ENCODE measurements around the gene MRPL43.
A peak's percentile ranks its signal among the peaks of the same experiment; 100 is the strongest.

The MRPL43 gene

DNA sequence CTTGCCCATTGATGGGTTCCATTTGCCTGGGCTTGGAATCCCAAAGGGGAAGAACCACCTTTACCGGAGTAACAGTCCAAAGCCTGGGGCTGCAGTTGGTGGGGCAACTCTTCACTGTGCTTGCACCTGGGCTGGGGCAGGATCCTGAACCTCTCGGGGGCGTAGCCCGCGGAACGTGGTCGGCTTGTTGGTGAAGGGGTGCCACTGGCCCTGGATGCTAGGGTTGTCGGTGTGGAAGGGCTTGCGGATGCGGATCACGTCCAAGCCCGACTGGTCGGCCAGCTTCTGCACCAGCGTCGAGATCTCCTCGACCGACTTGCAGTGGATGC lies 710 bp downstream of the MRPL43 start:
- peak overlapping the region; percentile 99 for H3K4me3 ChIP-seq (ENCODE audit: insufficient read depth, low read length, poor library complexity, severe bottlenecking)
- no peaks in the 10 kb centered on the region; the same call in 1 of the 2 replicates for H3F3A ChIP-seq (ENCODE audit: insufficient read depth)
- no peaks in the 10 kb centered on the region for H3K9me2 ChIP-seq (replicated peaks; ENCODE audit: insufficient read depth, low read length)
- no peaks in the 10 kb centered on the region for H3K27me3 ChIP-seq (ENCODE audit: low read length)
- peak overlapping the region; percentile 92 for H3K4me2 ChIP-seq (ENCODE audit: low read depth, low read length, poor library complexity, severe bottlenecking)
- no peaks in the 10 kb centered on the region for H3K9me3 ChIP-seq (ENCODE audit: insufficient read depth, low read length)
- H3K36me3 ChIP-seq (ENCODE audit: low read length): no peaks in the 10 kb centered on the region
- peak overlapping the region; percentile 77 for H3K9ac ChIP-seq (ENCODE audit: low read length)
- H2AFZ ChIP-seq (ENCODE audit: low read depth, low read length, severe bottlenecking): peak overlapping the region; percentile 88
- H4K20me1 ChIP-seq (ENCODE audit: low read depth, low read length): no peaks in the 10 kb centered on the region
- H3K27ac ChIP-seq (ENCODE audit: low read depth, low read length): no peak overlapping the region
- peaks cover 44% of the 10 kb centered on the region for H3K79me2 ChIP-seq (ENCODE audit: insufficient read depth, low read length)
- TF ChIP-seq, protein P1, sequence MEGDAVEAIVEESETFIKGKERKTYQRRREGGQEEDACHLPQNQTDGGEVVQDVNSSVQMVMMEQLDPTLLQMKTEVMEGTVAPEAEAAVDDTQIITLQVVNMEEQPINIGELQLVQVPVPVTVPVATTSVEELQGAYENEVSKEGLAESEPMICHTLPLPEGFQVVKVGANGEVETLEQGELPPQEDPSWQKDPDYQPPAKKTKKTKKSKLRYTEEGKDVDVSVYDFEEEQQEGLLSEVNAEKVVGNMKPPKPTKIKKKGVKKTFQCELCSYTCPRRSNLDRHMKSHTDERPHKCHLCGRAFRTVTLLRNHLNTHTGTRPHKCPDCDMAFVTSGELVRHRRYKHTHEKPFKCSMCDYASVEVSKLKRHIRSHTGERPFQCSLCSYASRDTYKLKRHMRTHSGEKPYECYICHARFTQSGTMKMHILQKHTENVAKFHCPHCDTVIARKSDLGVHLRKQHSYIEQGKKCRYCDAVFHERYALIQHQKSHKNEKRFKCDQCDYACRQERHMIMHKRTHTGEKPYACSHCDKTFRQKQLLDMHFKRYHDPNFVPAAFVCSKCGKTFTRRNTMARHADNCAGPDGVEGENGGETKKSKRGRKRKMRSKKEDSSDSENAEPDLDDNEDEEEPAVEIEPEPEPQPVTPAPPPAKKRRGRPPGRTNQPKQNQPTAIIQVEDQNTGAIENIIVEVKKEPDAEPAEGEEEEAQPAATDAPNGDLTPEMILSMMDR (IDR thresholded peaks at IDR 0.05; ENCODE audit: insufficient read depth, low read length, poor library complexity, severe bottlenecking): no peak
- no peak for TF ChIP-seq EZH2phosphoT487 (conservative IDR thresholded peaks at IDR 0.05; ENCODE audit: low read length)

- H3F3A ChIP-seq (ENCODE audit: insufficient read depth): no peaks in the 10 kb centered on the region; the same call in 1 of the 2 replicates
- TF ChIP-seq EZH2phosphoT487 (conservative IDR thresholded peaks at IDR 0.05; ENCODE audit: low read length): no peak
- TF ChIP-seq, protein P1 (IDR thresholded peaks at IDR 0.05; ENCODE audit: insufficient read depth, low read length, poor library complexity, severe bottlenecking): no peak
- no peak overlapping the region for H2AFZ ChIP-seq (ENCODE audit: low read depth, low read length, severe bottlenecking)
- H3K9me3 ChIP-seq (ENCODE audit: insufficient read depth, low read length): no peaks in the 10 kb centered on the region
- H3K27me3 ChIP-seq (ENCODE audit: low read length): no peaks in the 10 kb centered on the region
- H3K4me2 ChIP-seq (ENCODE audit: low read depth, low read length, poor library complexity, severe bottlenecking): no peak overlapping the region
- H3K79me2 ChIP-seq (ENCODE audit: insufficient read depth, low read length): peaks cover 42% of the 10 kb centered on the region
- H3K36me3 ChIP-seq (ENCODE audit: low read length): no peaks in the 10 kb centered on the region
- no peak overlapping the region for H3K9ac ChIP-seq (ENCODE audit: low read length)
- no peaks in the 10 kb centered on the region for H4K20me1 ChIP-seq (ENCODE audit: low read depth, low read length)
- H3K27ac ChIP-seq (ENCODE audit: low read depth, low read length): no peak overlapping the region
- no peaks in the 10 kb centered on the region for H3K9me2 ChIP-seq (replicated peaks; ENCODE audit: insufficient read depth, low read length)
- no peak overlapping the region for H3K4me3 ChIP-seq (ENCODE audit: insufficient read depth, low read length, poor library complexity, severe bottlenecking)
Measured at GRCh38 chr10:100985336-100985735, 2.0 kb downstream of the MRPL43 start.

- H3K4me3 ChIP-seq (ENCODE audit: insufficient read depth, low read length, poor library complexity, severe bottlenecking): no peak overlapping the region
- no peaks in the 10 kb centered on the region for H3K9me2 ChIP-seq (replicated peaks; ENCODE audit: insufficient read depth, low read length)
- no peak overlapping the region for H3K27ac ChIP-seq (ENCODE audit: low read depth, low read length)
- H3K4me2 ChIP-seq (ENCODE audit: low read depth, low read length, poor library complexity, severe bottlenecking): no peak overlapping the region
- H3K79me2 ChIP-seq (ENCODE audit: insufficient read depth, low read length): peaks cover 36% of the 10 kb centered on the region
- H3K36me3 ChIP-seq (ENCODE audit: low read length): no peaks in the 10 kb centered on the region
- no peaks in the 10 kb centered on the region for H4K20me1 ChIP-seq (ENCODE audit: low read depth, low read length)
- H3K27me3 ChIP-seq (ENCODE audit: low read length): no peaks in the 10 kb centered on the region
- no peak overlapping the region for H2AFZ ChIP-seq (ENCODE audit: low read depth, low read length, severe bottlenecking)
- H3K9me3 ChIP-seq (ENCODE audit: insufficient read depth, low read length): no peaks in the 10 kb centered on the region
- no peak for TF ChIP-seq EZH2phosphoT487 (conservative IDR thresholded peaks at IDR 0.05; ENCODE audit: low read length)
- TF ChIP-seq, protein P1 (IDR thresholded peaks at IDR 0.05; ENCODE audit: insufficient read depth, low read length, poor library complexity, severe bottlenecking): no peak
- H3K9ac ChIP-seq (ENCODE audit: low read length): no peak overlapping the region
- H3F3A ChIP-seq (ENCODE audit: insufficient read depth): no peaks in the 10 kb centered on the region; the same call in 1 of the 2 replicates
Measured at GRCh38 chr10:100984672-100985177, 2.6 kb downstream of the MRPL43 start.
